HG03159 (cell line): ENCODE measurements around the gene TNK2.
"Not testable (repeated sequence)": the region's sequence is repeated elsewhere in the genome, so short reads cannot be mapped to it uniquely, and the experiment has no call there.

Experiments
- ATAC-seq: cut with Tn5 transposase; IDR thresholded peaks from one replicate; pipeline ENCODE4 v1.9.1; 2021; ENCODE audit warnings: mild to moderate bottlenecking, moderate library complexity; ENCODE audit not compliant: unreplicated experiment

Gene TNK2

DNA sequence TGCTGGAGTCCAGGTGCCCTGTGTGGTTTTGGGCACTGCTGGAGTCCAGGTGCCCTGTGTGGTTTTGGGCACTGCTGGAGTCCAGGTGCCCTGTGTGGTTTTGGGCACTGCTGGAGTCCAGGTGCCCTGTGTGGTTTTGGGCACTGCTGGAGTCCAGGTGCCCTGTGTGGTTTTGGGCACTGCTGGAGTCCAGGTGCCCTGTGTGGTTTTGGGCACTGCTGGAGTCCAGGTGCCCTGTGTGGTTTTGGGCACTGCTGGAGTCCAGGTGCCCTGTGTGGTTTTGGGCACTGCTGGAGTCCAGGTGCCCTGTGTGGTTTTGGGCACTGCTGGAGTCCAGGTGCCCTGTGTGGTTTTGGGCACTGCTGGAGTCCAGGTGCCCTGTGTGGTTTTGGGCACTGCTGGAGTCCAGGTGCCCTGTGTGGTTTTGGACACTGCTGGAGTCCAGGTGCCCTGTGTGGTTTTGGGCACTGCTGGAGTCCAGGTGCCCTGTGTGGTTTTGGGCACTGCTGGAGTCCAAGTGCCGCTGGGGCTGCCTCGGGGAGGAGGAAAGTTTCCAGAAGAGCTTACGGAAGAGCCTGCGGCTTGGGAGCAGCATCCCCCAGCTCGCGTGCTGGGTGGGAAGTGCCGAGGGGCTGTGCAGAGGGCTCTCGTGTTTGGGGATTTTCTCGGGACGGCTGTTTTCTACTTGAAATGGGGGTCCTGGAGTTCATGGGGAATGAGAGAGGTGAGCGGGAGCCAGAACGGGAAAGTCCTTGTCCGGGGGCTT, 83.7 kb downstream of the TNK2 start:
- ATAC-seq: not testable (repeated sequence)

DNA sequence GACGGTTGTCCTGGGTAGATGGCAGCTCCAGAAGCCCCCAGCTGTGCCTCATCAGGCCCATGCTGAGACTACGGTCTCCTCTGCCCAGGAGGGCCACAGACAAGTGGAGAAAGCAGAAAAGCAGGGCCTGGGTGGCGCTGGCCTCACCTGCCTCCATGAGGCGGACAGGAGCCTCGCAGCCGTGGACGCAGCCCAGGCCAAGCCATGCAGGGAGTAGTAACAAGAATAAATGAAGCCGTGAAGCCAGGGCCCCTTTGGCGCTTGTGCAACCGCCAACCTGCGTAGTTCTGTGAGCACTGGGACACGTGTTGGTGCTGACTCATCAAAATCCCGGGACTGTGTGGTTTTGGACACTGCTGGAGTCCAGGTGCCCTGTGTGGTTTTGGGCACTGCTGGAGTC, 84.4 kb downstream of the TNK2 start:
- ATAC-seq: no peak

DNA sequence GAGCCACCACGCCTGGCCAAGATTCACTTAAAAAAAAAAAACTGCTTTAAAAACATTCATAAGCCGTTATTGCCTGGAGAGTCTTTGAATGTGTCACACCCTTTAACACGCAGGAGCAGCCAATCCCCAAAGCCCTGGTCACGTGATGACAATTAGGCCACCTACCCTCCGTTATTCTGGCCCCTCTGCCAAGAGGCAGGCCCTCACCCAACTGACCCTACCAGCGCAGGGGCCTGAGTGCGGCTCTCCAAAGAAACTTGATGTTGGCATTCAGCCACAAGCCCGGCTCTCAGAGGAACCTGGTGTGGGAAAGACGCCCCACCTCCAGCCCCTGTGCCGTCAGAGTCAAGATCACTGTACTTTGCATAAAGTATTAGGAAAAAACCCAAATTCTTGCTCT, 85.1 kb downstream of the TNK2 start:
- ATAC-seq: no peak

DNA sequence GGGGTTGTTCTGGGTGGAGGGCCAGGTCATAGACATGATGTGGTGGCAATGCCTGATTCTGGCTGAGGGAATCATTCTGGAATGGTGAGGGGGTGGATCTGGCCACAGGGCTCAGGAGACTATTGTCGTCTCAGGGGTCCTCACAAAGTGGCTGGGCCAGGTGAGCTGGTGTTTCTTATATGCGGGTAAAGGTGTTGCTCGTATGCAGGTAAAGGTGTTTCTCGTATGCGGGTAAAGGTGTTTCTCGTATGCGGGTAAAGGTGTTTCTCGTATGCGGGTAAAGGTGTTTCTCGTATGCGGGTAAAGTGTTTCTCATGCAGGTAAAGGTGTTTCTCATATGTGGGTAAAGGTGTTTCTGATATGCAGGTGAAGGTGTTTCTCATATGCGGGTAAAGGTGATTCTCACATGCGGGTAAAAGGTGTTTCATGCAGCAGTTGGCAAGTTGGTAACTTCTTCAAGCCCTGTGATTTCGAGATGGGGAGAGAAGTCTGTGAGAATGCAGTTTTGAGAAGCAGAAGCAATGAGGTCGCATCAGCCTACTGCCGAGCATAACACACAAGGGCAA, 86.1 kb downstream of the TNK2 start:
- ATAC-seq: no peak

DNA sequence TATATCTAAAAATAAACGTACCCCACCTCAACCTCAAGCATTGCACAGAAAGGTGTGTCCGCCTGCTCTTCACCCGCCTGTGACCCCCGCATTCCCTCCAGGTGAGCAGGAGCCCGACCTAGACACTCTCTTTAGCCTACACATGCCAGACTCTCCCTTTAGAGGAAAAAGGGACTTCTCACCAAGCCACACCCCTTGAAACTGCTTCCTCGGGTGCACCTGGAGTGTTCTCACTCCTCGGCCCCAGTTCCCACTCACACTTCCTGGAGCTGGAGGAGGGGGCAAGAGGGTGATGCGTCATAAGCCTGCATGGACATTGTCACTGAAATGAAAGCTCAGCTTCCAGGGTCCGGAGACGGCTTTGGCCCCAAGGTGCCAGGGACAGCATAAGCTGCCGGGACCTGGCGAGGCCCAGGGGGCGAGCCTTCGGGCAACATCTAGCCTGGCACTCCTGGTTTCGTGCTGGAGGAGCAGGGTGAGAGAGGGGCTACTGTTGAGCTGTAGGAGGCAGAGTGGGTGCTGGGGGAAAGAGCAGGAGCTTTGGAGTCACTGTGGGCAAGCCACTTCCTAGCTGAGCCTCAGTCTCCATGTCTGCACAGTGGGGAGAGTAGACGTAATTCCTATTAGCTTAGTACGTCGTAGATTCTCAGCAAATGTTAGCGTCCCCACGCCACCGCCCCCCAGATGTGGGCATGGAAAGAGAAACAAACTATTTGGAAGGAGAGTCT, 86.8 kb downstream of the TNK2 start:
- no peak for ATAC-seq

DNA sequence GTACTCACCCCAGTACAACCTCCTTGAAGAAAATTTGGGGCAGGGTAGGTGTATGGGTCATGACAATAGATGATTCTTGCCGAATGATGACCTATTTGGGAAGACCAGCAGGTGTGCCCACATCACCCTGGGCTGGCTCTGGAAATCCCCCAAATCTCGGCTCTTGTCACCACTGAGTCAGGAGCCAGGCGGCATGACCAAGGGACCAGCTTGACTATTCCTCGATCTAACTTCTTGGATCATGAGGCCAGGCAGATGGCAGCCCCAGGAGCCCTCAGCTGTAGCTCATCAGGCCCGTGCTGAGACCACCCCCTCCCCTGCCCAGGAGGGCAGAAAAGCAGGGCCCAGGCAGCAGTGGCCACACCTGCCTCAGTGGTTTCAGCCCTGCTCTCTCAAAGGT, 87.5 kb downstream of the TNK2 start:
- no peak for ATAC-seq

DNA sequence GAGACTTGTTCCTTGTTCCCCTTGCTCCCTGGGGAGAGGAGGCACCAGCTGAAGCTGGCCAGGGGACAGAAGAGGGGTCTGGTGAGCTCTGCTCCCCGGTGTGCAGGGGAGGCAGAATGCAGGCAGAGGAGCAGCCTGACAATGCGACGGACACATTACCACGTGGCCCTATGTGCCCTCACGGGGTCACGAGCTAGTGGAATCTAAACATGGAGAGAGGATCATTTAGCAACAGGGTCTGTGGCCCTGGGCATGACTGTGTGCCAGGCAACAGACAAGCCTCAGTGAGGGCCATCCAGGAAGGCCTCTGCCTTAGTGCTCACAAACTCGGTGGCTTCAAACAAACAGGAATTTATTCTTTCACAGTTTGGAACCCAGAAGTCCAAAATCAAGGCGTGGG, 88.2 kb downstream of the TNK2 start:
- no peak for ATAC-seq

DNA sequence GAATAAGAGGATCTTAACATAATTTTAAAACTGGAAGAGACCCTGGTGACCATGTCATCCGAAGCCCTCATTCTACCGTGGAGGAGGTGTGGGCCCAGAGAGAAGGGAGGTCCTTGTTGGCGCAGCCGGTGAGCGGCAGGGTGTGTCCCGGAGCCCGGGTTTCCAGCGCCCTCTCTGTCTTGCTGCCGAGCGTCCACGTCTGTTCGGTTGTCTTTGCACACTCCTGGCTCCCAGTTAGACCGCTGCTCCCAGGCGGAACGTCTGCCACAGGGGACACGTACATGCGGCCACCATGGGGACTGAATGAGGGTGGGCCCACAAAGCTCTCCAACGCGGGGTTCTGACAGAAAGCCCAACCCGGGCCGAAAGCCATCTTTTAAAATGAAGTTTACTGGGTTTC, 90.0 kb downstream of the TNK2 start:
- no peak for ATAC-seq

DNA sequence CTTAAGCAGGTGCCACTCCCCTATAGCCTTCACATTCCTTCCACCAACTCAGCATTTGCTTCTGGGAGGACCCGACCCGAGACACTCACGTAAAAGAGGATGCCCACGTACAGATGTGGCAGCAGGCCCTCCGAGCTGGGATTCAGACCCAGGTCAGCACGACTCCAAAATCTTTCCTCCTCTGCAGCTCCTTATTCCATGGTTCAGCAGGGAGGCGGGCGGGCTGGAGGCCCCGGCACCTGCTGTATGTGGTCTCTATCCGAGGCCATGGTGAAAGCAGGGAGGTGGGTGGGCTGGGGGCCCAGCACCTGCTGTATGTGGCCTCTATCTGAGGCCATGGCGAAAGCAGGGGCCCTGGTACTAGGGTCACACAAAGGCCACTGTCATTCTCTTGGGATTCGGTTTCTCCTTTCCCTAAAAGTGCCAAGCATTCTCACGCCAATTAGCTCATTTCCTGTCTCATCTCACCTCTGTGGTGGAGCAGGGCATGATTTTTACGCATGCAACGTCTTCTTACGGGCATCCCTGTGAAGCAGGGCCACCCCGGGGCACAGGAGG, 90.7 kb downstream of the TNK2 start:
- ATAC-seq: no peak

DNA sequence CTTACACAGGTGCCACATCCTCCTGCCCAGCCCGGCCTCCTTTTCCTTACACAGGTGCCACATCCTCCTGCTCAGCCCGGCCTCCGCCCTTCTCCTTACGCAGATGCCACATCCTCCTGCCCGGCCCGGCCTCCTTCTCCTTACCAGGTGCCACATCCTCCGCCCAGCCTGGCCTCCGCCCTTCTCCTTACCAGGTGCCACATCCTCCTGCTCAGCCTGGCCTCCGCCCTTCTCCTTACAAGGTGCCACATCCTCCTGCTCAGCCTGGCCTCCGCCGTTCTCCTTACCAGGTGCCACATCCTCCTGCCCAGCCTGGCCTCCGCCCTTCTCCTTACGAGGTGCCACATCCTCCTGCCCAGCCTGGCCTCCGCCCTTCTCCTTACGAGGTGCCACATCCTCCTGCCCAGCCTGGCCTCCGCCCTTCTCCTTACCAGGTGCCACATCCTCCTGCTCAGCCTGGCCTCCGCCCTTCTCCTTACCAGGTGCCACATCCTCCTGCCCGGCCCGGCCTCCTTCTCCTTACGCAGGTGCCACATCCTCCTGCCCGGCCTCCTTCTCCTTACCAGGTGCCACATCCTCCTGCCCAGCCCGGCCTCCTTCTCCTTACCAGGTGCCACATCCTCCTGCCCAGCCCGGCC, 92.0 kb downstream of the TNK2 start:
- not testable (repeated sequence) for ATAC-seq

DNA sequence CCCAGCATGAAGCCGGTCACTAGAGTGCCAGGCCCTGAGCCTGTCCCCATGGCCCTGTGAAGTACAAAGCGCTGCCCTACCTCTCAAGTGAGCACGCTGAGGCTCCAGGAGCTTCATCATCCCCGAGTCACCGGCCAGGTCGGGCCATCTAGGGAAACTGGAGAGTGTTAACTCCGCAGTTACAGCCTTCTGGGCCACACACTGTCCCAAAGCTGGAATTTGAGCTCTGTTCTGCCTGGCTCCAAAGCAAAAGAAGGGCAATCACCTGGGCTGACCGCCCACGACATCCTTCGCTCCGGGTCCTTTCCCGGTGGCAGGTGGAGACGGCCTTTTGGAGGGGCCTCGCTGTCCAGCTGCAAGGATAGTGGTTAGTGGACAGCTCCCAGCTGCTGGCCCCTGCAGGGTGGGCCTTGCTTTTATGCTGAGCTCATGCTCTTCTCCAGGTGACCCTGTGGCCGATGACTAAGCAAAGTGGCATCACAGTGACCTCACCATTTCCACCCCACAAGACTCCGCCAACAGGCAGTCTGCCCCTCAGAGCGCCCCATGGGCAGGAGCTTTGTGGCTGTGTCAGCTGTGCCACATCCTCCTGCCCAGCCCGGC, 93.1 kb downstream of the TNK2 start:
- no peak for ATAC-seq

DNA sequence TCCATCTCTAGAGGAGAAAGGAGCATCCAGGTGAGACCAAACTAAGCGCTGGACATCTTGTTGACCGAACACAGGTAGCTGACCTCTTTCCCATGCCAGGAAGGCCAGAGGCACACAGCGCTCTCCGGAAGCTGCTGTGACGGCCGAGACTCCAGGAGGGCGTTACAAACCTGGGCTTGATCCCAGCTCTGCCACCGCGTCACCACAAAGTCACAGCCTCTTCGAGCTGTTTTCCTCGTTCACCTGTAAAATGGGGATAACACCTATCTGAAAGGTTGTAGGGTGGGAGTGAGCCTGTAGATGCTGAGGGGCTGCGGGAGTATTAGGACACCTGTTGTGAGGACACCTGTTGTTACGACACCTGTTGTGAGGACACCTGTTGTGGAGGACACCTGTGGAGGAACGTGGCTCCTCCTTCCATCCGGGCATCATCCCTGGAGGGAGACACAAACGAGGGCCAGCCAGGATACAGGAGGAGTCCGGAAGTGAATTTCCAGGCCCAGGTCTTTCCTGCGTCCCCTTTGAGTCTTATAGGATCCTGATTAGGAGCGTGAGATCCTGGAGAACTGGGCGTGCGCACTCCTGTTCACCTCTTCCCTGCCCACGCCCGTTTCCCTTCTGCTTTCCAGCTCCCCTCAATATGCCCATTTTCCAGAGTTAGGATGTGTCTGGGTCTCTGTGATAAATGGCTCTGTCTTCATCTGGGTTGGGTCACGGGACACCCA, 94.3 kb downstream of the TNK2 start:
- ATAC-seq: no peak
